GM19035 (cell line): ENCODE results near the gene TCF12.

Source experiments
- ATAC-seq: cut with Tn5 transposase; IDR thresholded peaks from one replicate; pipeline ENCODE4 v1.9.1; 2021; ENCODE audit not compliant: unreplicated experiment

TCF12 gene

DNA sequence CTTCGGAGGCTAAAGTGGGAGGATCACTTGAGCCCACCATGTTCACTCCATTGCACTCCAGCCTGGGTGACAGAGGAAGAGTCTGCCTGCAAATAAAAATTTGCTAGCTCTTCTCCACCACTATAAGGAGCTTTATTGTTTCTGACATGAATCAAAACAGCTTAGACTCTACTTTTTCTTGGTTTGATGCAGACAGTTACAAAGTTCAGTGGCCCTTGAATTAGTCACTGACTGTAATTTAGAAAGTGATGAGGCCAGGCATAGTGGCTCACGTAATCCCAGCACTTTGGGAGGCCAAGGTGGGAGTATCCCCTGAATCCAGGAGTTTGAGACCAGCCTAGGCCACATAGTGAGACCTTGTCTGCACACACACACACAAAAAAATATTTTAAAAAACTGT lies 285.5 kb downstream of the TCF12 start:
- ATAC-seq: no peak

DNA sequence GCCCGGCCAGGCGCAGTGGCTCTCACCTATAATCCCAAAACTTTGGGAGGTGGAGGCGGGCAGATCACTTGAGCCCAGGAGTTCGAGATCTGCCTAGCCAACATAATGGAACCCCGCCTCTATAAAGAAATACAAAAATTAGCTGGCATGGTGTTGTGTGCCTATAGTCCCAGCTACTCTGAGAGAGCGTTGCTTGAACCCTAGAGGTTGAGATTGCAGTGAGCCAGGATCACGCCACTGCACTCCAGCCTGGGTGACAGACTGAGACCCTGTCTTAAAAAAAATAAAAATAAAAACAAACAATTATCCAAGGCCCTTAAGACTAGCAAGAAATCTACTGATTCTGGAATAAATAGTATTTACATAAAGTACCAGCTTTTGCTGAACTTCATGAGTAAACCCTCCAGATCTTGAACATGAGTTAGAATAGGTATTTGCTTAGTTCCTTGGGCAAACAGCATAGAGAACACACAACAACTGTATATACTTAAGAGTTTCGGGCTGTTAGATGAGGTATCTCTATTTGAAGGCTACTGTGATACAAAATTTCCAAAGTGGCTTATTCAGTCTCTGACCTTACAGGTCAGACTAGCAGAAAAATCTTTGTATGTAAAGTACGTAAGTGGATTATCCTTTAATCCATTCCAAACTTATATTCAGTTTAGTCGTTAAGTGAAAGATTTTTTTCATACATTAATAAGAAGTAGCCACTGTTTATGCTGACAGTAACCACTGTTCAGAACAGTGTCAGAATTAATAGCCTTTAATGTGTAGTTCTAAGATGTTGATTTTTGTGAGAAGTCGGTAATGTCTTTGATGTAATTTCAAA lies 286.8 kb downstream of the TCF12 start:
- ATAC-seq: no peak

DNA sequence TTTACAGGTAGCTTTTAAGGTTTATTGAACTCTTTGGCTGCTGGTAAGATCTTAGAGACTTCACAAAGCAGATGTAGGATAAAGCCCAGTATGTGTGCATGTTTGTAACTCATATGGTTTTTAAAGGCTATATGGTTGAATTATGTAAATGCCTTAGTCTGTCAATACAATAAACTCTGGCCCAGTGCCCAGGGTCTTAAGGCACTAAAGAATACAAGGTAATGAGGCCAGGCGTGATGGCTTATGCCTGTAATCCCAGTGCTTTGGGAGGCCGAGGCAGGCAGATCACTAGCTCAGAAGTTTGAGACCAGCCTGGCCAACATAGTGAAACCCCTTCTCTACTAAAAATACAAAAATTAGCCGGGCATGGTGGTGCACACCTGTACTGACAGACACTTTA lies 287.6 kb downstream of the TCF12 start:
- ATAC-seq: no peak

DNA sequence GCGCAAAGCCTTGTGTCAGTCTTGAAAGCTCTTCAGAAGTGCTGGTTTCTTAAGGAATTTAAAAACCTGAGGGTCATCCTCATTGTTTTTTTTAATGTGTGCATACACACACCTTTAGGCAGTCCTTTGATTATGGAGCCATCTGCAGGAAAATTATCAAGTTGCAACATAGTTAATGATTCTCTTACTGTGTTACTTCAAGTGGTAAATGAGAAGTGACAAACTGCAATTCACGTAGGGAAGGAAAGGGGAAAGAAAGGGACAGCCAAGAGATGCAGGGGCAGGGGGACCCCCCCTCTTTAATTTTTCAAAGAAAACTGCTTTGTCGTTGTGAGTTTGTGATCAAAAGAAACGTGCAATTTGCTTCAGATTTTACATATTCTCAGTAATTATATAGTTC lies 295.4 kb downstream of the TCF12 start:
- ATAC-seq: no peak

DNA sequence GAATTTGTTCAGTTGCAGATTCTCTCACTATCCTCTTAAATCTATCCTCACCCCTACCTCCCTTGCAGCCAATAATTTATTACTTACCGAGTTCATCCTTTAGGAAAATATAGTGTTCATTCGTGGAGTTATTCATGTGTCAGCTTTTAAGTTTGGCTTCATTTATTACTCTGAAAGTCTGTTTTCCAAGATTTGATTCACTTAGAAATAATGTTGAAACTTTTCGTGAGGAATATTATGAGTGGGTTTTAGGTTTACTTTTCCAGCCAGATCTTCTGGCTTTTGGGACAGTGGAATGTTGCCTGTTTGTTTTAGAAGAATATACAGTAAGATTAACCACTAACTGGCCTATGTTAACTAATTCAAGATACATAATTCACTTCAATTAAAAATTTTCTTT lies 296.9 kb downstream of the TCF12 start:
- no peak for ATAC-seq

DNA sequence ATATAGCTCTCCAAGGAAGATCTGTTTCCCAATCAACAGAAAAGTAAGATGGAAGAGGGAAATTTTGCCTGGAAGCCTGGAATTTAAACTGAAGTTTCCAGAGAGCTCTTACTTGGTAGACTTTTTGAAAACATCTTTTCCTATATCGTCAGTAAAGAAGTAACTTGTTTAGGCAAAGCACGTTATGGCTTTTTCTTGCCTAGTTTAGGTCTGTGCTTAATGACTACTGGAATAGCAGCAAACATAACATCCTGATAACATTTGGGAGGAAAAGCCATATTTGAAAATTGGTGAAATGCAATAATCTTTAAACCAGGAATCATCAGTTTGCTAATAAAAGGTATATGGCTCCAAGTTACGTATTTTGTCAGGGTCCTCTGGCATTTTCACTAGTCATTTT lies 297.4 kb downstream of the TCF12 start:
- ATAC-seq: no peak

DNA sequence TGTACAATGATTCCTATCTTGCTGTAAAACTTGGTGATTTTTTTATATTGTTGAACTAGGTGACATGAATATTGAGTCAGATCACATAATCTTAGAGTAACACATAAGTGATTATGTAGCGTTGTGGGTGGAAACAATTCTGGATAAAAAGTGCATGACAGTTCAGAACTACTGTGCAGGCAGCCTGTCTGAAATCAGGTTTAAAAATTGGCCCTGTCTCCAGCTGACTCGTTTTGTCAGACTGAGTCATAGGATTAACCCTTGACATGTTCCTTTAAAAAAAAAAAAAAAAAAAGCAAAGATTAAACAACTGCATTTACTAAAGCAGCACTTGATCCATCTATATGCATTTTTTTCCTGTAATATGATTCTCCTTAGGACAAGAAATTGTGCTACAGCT lies 297.8 kb downstream of the TCF12 start:
- no peak for ATAC-seq

DNA sequence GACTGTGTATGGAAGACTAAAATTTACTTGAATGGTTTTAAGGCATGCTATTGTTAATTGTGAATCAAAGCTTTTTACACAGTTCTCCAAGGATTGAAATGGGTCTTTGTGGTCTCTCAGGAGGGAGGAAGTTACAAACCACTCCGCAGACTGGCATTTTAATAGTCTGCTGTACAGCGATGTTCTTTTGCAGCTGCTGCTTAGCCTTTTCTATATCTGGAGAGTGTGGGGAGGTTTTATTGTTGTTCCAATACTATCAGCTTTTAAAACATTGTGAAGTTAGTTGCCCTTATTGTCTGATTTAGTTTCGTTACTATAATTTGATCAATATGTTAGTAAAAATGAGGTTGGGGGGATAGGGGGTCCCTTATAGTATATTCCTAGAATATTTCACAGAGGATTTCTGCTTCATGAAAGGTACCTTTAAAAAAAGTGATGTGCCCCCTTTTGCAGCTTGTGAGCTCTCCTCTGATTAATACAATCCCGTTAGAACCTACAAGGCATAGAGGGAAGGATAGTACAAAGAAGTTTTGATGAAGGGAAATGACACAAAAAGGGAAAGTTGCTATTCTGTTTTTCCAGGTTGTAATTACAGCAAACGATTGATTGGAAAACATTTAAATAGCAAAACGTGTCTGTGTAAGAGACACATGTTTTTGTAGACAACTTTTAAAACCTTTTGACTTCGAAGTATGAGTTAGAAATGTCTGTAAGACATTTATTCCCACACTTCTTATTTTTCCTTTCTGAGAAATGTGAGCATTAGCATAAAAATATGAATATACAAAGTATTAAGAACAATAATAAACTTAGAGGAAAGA lies 299.5 kb downstream of the TCF12 start:
- ATAC-seq: no peak

DNA sequence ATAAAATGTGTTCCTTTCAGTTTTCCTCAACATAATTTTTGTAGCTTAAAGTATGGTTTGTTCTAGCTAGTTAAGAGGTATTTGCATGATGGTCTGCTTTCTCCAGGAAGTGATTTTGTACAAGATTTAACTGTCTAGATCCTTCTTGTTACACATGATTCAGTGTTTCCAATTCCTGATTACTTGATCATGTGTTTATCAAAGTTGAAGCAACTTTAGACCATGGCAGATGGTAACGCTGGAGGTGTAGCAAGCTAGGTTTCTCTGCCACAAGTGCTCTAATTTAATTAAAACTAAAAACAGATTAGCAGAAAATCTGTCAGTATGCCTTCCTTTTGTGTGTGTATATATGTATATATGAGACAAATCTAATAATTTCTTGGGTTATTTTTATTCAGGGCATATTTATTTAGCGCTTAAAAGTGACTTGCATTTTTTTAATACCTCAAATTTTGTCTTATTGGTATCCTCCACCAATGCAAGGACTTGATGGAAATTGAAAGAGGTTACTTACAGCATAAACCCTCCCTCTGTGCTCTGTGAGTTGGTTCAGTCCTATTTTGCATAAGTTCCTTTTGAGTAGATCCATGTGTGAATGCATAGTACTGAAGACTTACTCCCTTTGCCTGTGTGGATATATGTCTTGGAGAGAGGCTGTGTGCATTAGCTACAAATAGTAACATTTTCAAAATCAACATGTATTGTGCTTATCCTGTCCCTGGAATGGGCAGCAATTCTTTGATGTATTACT lies 300.6 kb downstream of the TCF12 start:
- ATAC-seq: no peak

DNA sequence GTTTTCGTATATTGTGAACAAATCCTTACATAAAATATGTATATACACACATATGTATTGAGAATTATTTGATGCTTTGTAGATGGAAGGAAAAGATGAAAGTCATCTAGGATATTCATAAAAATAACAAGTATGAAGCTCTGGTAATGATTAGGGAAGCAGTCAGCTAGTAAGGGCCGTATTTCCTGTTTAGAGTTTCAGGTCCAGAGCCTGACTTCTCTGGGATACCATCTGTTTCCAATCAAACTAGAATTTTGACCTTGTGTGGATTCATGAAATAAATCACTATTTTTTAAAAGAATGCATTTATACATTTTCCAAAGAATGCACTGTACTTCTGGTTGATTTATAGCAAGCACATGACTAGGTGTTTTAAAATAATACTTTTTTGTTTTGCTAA lies 301.8 kb downstream of the TCF12 start:
- ATAC-seq: no peak

DNA sequence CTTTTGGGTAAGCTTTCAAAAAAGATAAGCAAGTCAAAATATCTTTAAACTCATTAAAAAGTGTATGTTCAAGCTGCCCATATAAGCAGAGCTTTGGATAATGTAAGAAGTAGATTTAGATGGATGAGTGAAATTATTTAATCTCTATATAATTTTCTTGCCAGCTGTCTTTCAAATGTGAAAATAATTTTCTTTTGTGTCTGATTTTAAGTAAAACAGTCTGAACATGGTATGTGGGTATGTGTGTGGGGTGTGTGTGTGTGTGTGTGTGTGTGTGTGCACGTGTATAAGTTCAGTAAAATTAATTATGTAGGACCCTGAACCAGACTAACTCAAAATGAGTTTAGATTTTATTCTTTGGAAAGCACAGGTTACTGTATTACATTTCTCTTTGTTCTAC lies 302.7 kb downstream of the TCF12 start:
- no peak for ATAC-seq

DNA sequence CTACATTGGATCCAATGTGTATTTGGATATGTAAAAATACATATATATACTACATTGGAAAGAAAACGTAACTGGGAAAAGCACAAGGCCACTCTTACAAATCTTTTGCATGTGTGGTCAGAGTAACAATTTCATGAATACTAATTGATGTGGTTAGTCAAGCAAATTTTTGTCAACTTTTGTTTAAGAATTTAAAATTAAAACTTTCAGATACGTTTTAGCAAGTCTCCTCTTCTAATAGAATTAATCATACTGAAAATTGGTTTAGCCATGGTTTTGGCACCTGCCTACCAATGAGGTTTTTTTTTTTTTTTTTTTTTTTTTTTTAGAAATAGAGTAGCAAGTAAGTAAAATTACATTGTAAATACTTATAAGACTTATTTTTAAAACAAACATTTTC lies 304.9 kb downstream of the TCF12 start:
- no peak for ATAC-seq

DNA sequence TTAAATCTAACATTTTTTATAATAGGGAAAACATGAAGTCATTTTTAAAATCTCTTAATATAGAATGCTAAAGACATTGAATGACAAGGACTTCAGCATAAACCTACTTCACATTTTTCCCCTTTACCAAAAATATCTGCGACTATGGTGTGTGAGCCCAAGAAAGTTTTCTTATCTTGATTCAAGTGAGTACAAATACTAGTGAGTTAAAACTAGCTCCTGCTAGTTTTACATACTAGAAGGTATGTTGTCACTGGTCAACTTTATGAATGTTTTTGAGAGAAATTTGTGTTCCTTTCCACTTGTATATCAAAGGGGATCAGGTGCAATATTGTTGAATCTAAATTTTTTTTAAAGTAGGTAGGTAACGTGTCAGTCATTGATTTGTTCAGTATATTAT lies 305.4 kb downstream of the TCF12 start:
- no peak for ATAC-seq

DNA sequence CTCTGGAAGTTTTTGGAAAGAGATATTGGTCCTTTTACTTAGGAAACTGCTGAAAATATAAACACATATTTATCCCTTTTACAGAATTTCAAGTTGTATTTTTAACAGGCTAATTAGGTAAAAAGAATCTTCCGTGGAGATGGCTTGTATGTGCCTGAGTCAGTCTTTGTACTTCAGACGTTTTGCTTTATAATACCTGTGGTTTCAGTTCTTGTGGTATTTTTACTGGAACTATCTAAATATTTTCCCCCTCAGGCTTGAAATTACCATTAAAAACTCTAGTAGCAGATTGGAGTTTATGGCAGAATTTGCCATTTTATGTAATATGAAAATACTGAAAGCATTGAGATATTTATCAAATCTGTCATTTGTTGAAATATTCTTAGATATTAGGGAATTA lies 306.2 kb downstream of the TCF12 start:
- no peak for ATAC-seq

DNA sequence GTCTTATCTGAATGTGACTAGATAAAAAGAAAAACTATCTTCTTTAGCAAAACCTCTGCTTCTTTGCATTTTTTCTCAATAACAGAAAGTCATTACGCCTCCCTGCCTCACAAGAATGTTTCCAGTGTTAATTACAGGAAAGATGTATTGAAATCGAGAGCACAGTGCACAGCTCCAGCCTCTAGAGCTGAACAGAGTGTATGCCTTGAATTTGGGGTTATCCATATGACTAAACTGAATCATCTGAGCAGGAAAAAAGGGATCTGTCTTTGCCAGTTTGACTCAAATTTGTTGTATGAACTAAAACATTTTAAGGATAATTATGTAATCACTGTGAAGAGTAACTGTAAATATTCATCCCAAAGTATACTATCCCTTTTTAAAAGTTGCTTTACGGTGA lies 308.7 kb downstream of the TCF12 start:
- ATAC-seq: no peak

DNA sequence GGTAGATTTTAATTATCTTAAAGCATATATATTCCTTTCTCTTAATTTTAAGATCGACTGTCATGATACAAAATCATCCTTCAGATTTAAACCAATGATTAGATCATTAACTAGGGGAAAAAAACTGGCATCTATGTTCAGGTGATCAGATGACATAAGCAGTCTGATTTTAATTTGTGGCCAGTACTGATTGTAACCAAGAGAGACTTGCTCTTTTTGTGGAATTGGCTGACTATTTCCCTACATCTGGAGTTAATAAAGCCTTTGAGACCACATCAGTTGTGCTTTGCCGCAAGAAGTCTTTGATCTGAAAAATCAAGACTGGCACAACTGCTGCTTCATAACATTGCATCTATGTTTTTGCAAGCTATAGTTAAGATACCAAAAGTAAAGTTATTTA lies 309.5 kb downstream of the TCF12 start:
- no peak for ATAC-seq

DNA sequence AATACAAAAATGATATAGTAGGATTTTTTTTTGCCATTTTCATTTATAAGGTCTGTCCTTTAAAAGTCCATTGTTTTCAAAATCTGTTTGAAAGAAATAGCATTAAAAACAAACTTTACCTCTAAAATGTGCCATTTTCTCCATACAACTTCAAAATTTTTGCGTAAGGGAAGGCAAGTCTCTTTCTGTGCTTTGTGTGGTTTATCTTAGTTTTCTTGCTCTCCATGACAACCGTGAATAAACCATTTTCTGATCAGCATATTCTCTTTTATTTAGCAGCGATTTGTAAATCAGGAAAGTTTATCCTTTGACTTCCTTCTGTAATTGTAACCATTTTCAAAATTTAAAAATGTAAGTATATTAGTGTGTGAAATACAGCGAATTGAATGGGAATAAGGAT lies 310.0 kb downstream of the TCF12 start:
- no peak for ATAC-seq

DNA sequence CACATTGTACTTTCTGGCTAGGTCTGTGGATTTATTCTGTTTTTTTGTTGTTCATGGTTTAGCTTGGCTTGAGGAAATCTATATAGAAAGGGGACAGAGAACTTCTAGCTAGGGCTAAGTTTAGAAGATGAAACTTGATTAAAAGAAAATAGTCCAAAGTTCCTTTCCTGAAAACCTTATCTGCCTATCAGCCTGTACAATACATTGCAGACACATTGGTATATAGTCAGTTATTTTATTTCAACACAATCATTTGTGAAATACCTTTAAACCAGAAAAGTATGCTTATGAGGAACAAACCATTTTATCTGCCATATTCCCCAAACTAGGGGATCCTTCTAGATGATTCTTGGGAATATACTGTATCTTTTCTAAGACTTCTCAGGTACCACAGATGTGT lies 310.6 kb downstream of the TCF12 start:
- ATAC-seq: no peak

DNA sequence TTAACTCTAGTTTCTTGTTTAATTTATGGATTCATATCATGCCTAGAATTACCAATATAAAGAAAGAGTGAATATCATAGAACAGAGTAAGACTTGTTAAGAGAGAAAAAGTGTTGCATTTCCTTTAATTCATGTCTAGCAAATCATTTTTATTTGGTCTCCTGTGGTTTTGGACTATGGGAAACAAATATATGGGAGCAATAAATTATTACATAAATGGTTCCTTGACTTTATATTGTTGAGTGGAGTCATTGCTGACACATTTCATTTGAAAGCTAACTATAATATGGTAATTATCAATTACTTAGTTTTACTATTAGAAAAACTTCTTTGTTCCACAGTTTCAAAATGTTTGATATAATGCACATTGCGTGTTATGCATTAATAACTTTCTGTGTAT lies 313.1 kb downstream of the TCF12 start:
- no peak for ATAC-seq

DNA sequence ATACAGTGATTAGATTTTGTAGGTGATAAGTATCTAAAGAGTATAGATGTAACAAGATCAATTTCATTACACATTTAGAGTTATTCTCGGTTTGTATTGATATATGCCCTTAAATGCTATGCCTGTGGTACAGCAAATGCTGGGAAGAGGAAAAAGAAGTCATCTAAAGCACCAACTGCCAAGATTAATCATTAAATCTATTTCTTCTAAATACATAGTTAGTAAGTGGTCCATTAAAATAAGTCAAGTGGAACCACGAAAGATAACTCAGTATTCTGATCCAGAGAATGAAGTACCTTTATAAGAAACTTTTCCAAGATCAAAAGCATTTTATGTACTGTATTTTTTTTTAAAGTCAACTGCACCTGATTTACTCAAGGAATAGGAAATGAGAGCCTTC lies 315.7 kb downstream of the TCF12 start:
- no peak for ATAC-seq

DNA sequence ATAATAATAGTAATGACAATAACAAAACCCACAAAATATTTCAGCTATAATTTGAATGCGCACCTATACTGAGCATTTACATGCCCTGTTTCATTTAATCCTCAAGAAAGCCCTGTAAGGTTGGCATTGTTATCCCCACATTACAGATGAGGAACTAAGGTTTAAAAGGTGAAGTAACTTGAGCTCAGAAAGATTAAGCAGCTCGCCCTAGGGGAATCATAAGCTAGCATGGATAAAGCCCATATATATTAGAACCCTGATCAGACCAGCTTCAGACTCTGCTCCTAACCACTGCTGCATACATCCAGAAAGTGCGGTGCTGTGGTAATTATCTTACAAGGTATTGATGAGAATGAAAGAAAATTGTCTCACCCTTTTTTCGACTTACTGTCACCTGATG lies 316.7 kb downstream of the TCF12 start:
- ATAC-seq: no peak

DNA sequence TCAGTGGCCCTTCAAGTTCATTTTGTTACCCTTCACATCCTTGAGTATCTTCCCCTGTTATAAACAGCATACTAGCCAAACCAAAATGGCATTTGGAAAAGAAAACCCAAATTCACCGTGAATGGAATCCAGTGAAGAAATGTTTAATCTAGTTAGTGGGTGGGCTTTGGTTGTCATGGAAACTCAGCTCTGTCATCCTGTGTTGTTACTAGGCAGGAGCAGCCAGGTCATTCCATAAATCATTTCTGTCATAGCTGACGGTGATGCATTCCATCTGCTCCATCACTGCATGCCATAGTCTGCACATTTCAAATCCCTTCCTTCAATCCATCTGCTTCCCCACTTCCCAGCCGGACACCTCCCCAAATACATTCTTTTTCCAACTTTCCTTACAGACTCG lies 317.4 kb downstream of the TCF12 start:
- ATAC-seq: no peak
